ENCODE data around the gene MLYCD.

The MLYCD gene

DNA sequence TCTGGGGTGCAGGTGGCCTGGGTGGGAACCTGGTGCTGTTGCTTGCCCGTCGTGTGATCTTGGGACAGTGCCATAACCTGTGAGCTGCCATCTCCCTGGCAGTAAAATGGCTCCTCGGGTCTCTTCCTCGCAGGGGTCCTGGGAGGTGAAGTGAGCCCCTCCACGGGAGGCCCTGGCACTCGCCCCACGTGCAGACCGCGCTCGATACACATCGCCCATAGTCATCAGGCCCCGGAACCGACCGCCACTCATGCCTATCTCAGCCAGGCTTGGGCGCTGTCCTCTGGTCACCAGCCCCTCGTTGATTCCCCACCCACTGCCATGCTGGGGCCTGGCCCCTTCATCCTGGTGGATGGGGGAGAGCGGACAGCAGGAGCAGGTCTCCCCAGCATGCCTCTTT is 32.6 kb downstream of the MLYCD start:
- H3K36me3 ChIP-seq, result no peaks in the 10 kb centered on the region
- no peaks in the 10 kb centered on the region for H3K9me3 ChIP-seq
- TF ChIP-seq, protein P1, sequence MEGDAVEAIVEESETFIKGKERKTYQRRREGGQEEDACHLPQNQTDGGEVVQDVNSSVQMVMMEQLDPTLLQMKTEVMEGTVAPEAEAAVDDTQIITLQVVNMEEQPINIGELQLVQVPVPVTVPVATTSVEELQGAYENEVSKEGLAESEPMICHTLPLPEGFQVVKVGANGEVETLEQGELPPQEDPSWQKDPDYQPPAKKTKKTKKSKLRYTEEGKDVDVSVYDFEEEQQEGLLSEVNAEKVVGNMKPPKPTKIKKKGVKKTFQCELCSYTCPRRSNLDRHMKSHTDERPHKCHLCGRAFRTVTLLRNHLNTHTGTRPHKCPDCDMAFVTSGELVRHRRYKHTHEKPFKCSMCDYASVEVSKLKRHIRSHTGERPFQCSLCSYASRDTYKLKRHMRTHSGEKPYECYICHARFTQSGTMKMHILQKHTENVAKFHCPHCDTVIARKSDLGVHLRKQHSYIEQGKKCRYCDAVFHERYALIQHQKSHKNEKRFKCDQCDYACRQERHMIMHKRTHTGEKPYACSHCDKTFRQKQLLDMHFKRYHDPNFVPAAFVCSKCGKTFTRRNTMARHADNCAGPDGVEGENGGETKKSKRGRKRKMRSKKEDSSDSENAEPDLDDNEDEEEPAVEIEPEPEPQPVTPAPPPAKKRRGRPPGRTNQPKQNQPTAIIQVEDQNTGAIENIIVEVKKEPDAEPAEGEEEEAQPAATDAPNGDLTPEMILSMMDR (IDR thresholded peaks at IDR 0.05), result no peak
- no peak overlapping the region for H3K4me3 ChIP-seq (ENCODE audit: low read depth in 1 of 2, low read length in 1 of 2)
- no peaks in the 10 kb centered on the region for H3K27me3 ChIP-seq
- H3K4me1 ChIP-seq (ENCODE audit: control insufficient read depth in 1 of 2, insufficient read depth in 1 of 2, low read depth in 1 of 2, low read length in 1 of 2), result no peaks in the 10 kb centered on the region
- no peak overlapping the region for H3K27ac ChIP-seq

DNA sequence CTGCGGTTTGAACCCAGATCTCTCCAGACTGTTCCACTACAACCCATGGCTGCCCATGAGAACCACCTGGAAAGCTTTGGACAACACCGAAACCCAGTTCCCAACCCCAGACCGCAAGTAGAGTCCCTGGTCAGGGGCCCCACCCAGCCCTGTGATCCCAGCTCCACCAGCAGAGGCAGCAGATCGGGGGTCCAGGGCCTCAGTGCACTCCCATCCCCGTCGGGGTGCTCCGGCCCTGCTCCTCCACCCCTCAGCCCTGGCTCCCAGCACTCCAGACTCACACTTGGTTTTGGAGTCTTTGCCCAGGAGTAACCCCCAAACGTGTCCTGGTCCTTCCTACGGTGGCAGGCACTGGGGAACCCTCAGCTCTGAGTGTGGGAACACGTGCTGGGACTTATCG is 33.4 kb downstream of the MLYCD start:
- TF ChIP-seq, protein P1 (IDR thresholded peaks at IDR 0.05), result no peak
- no peaks in the 10 kb centered on the region for H3K4me1 ChIP-seq (ENCODE audit: control insufficient read depth in 1 of 2, insufficient read depth in 1 of 2, low read depth in 1 of 2, low read length in 1 of 2)

DNA sequence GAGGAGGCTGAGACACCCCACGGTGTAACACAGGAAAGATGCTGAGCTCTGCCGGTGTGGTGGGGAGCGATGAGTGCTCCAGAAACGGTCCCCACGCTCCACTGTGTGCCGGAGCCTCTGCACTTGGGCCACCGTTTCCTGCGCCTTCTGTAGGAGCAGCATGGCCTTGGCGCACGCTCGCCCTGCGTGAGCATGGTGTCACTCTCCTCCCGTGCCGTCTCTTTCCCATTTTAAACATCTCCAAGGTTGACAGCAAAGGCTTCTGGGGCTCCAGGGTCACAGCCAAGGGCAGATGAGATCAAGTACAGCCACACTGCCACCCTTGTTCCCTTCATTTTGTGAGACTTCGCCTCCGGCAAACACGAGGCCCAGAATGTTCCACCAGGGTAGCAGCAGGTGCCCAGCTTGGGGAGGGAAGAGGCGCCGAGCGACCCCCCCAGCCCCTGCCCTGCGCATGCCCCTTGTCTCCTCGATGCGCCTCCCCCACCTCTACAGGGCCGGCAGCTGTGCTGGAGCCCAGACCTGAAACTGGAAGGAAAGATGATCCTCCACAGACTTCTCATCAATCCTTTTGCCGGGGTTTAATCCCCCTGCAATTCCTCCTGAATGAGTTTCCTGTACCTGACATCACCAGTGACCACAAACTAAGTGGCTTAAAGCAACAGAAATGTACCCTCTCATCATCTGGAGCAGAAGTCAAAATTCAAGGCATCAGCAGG is 34.2 kb downstream of the MLYCD start:
- Histone ChIP-seq H3K27ac (no peak overlapping the region), H3K27me3 (no peaks in the 10 kb centered on the region), H3K36me3 (no peaks in the 10 kb centered on the region), H3K4me1 (ENCODE audit: control insufficient read depth in 1 of 2, insufficient read depth in 1 of 2, low read depth in 1 of 2, low read length in 1 of 2) (no peaks in the 10 kb centered on the region), H3K4me3 (ENCODE audit: low read depth in 1 of 2, low read length in 1 of 2) (no peak overlapping the region), H3K9me3 (no peaks in the 10 kb centered on the region)
- TF ChIP-seq, protein P1 (IDR thresholded peaks at IDR 0.05), result no peak

More for the DNA sequence above, 33.4 kb downstream of the MLYCD start:
- Histone ChIP-seq H3K36me3 (no peaks in the 10 kb centered on the region), H3K27ac (no peak overlapping the region), H3K9me3 (no peaks in the 10 kb centered on the region), H3K4me3 (ENCODE audit: low read depth in 1 of 2, low read length in 1 of 2) (no peak overlapping the region), H3K27me3 (no peaks in the 10 kb centered on the region)

DNA sequence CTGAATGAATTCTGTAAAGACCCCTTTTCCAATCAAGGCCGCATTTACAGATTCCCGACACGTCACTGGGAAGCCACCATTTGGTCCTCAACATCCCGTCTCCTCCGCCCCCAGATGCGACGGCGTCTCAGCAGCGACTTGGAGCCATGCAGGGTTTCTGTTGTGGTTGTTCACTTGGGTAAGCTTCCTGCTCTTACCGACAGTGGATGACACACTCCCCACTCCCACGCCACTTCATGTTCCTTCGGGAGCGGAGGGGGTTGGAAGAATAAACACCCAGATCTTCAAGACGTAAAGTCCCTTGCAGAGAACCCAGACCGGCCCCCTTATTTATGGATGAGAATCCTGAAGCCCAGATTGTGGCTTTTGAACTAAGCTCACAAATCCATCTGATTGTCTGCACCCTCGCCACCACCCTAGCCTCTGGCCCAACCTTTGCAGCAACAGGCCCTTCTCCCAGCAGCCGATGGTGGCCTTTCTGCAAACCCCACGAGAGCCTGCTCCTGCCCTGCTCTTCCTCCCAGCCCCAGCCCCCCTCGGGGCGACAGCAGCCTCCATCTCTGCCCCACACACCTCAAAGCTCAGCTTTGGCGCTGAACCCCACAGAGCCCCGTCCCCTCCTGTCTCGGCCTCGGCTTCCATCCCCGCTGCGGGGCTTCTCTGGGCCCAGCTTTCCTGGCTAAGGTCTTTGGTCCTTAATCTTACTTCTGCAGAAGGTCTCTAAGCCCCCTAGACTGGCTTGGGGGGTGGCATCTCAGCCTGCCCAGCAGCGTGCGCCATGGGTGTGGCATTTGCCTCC is 35.2 kb downstream of the MLYCD start:
- Histone ChIP-seq H3K9me3 (no peaks in the 10 kb centered on the region), H3K36me3 (no peaks in the 10 kb centered on the region), H3K27ac (no peak overlapping the region), H3K4me3 (ENCODE audit: low read depth in 1 of 2, low read length in 1 of 2) (no peak overlapping the region), H3K27me3 (no peaks in the 10 kb centered on the region), H3K4me1 (ENCODE audit: control insufficient read depth in 1 of 2, insufficient read depth in 1 of 2, low read depth in 1 of 2, low read length in 1 of 2) (peaks cover 4 to 5% of the 10 kb centered on the region in 2 experiments)
- TF ChIP-seq, protein P1 (IDR thresholded peaks at IDR 0.05), result no peak

DNA sequence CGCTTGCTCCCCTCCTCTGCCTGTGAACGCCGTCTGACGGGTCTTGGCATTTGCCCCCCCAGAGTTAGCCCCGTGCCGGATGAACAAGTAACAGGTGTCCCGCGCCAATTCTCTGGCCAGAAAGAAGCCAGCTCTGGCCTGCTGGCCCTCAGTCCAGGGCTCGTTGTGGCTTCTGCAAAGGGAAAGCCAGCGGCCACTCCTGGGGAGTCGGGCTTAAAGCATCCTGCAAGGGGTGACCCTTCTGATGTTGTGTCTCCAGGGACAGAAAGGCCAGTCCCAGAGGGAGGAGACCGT is 35.7 kb downstream of the MLYCD start:
- Histone ChIP-seq H3K4me1 (ENCODE audit: control insufficient read depth in 1 of 2, insufficient read depth in 1 of 2, low read depth in 1 of 2, low read length in 1 of 2) (peaks cover 9 to 11% of the 10 kb centered on the region in 2 experiments), H3K4me3 (ENCODE audit: low read depth in 1 of 2, low read length in 1 of 2) (no peak overlapping the region), H3K36me3 (no peaks in the 10 kb centered on the region), H3K9me3 (no peaks in the 10 kb centered on the region), H3K27ac (no peak overlapping the region), H3K27me3 (no peaks in the 10 kb centered on the region)
- TF ChIP-seq, protein P1 (IDR thresholded peaks at IDR 0.05), result no peak
